Suprapubic skin (tissue), 4 donors: ENCODE measurements around the gene ALDOC.

ENCODE experiments used
- CTCF ChIP-seq, 2 donors: fragments of 200-600 bp in 1 of 2; fragments of 450-650 bp in 1 of 2; sonication (generic) in 1 of 2; IDR thresholded peaks; one replicate each; pipeline ENCODE4 v1.5.1; 2016 to 2019; ENCODE audit warnings: antibody characterized with exemption in 2 of 2, mild to moderate bottlenecking in 1 of 2, moderate library complexity in 1 of 2
- EP300 ChIP-seq: sonication (generic); formaldehyde crosslinking; IDR thresholded peaks from one replicate; pipeline ENCODE4 v1.6.1; 2017; ENCODE audit warnings: antibody characterized with exemption
- POLR2A ChIP-seq, 2 donors: fragments of 450-650 bp; IDR thresholded peaks; one replicate each; pipeline ENCODE4 v1.6.1; 2017; ENCODE audit warnings: antibody characterized with exemption in 2 of 2, mild to moderate bottlenecking in 2 of 2, moderate library complexity in 2 of 2
- POLR2AphosphoS5 ChIP-seq, 3 donors: sonication (generic); formaldehyde crosslinking; IDR thresholded peaks; one replicate each; pipeline ENCODE4 v1.6.1; 2017; ENCODE audit warnings: antibody characterized with exemption in 3 of 3

- no peak for TF ChIP-seq CTCF (IDR thresholded peaks at IDR 0.05)
- no peak for TF ChIP-seq POLR2A (IDR thresholded peaks at IDR 0.05)
- TF ChIP-seq EP300 = no peak
- TF ChIP-seq POLR2AphosphoS5 (IDR thresholded peaks at IDR 0.05) = no peak
Measured at GRCh38 chr17:28616281-28616680, 39.6 kb upstream of the ALDOC start.
